Mucosa of stomach (tissue), 1 donor: Measurements from ENCODE around the gene TMEM120B.

ENCODE experiments used
- H3K27me3 ChIP-seq: one replicate; pipeline ENCODE4 v1.7.0; 2013; ENCODE audit warnings: mild to moderate bottlenecking, low read length; ENCODE audit not compliant: control insufficient read depth, insufficient read depth
- H3K36me3 ChIP-seq: one replicate; pipeline ENCODE4 v1.7.0; 2013; ENCODE audit warnings: low read length; ENCODE audit not compliant: control insufficient read depth, insufficient read depth
- H3K4me1 ChIP-seq: one replicate; pipeline ENCODE4 v1.7.0; 2013; ENCODE audit warnings: mild to moderate bottlenecking, low read length; ENCODE audit not compliant: control insufficient read depth, insufficient read depth
- H3K4me3 ChIP-seq: one replicate; pipeline ENCODE4 v1.7.0; 2013; ENCODE audit warnings: low read length
- H3K9ac ChIP-seq: one replicate; pipeline ENCODE4 v1.7.0; 2013; ENCODE audit warnings: mild to moderate bottlenecking, low read length, moderate library complexity
- H3K9me3 ChIP-seq: one replicate; pipeline ENCODE4 v1.7.0; 2013; ENCODE audit warnings: mild to moderate bottlenecking, low read length, moderate library complexity; ENCODE audit not compliant: control insufficient read depth
- donor health status: Pancreatic carcinoma.

Gene TMEM120B

DNA sequence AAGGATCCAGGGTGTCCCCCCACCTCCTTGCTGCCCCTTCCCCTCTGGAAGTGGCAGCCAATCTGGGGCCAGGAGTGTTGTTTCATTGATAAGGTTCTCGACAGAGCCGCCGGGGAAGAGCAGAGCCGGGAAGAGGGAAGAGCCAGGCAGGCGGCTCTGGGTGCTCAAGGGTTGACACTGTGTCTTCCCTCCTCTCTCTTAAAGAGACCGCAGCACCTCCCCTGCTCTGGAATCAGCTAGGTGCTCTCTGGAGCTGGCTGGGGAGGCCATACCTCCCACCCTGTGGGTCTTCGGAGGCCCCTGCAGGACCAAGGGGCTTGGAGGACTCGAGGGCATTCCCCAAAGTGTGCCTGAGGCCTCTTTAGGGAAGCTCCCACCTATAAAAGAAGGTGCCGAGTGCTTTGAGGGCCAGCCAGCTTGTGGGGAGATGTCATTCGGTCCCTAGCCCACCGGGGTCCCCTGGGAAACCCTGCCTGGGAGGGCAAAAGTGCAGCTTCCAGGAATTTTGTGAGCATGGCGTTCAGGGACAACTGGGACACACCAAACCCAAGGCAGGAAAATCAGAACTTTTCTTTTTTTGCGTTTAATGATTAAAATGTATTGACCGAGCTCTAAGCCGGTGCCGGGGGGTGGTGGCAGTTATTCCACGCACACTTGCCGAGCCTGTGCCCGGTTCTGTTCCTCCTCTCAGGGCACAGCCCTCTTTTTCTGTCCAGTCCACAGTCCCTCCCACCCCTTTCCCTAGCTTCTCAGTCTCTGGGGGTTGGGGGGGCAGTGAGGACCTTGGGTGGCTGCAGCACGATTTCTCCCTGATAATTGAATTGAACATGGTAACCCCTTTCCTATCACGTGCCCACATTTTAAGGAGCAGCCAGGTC lies 94.2 kb downstream of the TMEM120B start:
- Histone ChIP-seq H3K36me3 (peaks cover 8% of the 10 kb centered on the region), H3K9ac (peak overlapping the region; percentile 19), H3K9me3 (no peaks in the 10 kb centered on the region)

DNA sequence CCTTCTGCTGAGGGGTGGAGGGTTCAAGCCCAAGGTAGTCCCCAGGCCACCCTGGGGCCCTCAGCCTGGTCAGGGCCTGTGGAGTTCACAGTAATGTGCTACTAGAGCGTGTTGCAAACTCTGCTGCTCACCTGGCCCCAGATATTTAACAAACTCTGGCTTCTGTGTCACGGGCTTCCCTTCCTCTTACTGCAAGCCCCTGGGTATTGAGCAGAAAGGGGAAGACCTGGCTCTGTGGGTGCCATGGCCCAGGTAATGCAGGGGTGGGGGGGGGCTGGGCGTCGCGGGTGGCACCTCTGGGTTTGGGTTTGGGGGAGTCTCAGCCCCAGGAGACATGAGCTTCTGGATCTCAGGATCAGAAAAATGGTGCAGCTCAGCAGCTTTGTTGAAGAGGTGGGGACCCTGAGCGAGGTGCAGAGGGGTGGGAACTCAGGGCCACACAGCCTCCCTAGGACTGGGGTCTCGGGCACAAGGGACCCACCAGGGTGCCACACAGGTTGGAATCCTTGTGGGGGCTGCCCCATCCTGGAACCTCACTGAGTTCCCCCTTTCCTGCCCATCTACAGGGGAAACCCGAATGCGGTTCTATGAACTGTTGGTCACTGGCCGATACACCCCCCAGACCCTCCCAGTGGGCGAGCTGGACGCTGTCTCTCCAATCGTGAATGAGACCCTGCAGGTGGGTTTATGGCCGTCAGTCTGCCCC lies 95.2 kb downstream of the TMEM120B start:
- Histone ChIP-seq H3K9me3 (no peaks in the 10 kb centered on the region), H3K27me3 (no peaks in the 10 kb centered on the region), H3K9ac (no peak overlapping the region), H3K4me3 (no peak overlapping the region), H3K4me1 (peaks cover 36% of the 10 kb centered on the region), H3K36me3 (peaks cover 8% of the 10 kb centered on the region)

More for the DNA sequence above, 94.2 kb downstream of the TMEM120B start:
- H3K27me3 ChIP-seq = no peaks in the 10 kb centered on the region
- peaks cover 33% of the 10 kb centered on the region for H3K4me1 ChIP-seq
- H3K4me3 ChIP-seq = peak overlapping the region; percentile 31

GRCh38 chr12:121808623-121809022 lies 96.1 kb downstream of the TMEM120B start:
- Histone ChIP-seq H3K9ac (no peak overlapping the region), H3K27me3 (no peaks in the 10 kb centered on the region), H3K9me3 (no peaks in the 10 kb centered on the region), H3K4me3 (no peak overlapping the region), H3K36me3 (peaks cover 8% of the 10 kb centered on the region), H3K4me1 (peaks cover 45% of the 10 kb centered on the region)

DNA sequence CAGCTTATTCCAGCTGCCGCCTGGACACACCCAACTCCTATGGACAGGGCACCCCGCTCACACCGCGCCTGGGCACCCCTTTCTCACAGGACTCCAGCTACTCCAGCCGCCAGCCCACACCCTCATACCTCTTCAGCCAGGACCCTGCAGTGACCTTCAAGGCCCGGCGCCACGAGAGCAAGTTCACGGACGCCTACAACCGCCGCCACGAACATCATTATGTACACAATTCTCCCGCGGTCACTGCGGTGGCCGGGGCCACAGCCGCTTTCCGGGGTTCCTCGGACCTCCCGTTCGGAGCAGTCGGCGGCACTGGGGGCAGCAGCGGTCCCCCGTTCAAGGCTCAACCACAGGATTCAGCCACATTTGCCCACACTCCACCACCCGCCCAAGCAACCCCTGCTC lies 97.2 kb downstream of the TMEM120B start:
- peaks cover 47% of the 10 kb centered on the region for H3K4me1 ChIP-seq
- no peaks in the 10 kb centered on the region for H3K9me3 ChIP-seq

GRCh38 chr12:121810234-121810817 lies 97.8 kb downstream of the TMEM120B start:
- H3K4me1 ChIP-seq = peaks cover 47% of the 10 kb centered on the region
- no peaks in the 10 kb centered on the region for H3K9me3 ChIP-seq
- peaks cover 8% of the 10 kb centered on the region for H3K36me3 ChIP-seq
- H3K27me3 ChIP-seq = no peaks in the 10 kb centered on the region
- no peak overlapping the region for H3K4me3 ChIP-seq
- H3K9ac ChIP-seq = no peak overlapping the region

More for the DNA sequence above, 97.2 kb downstream of the TMEM120B start:
- Histone ChIP-seq H3K27me3 (no peaks in the 10 kb centered on the region), H3K36me3 (peaks cover 8% of the 10 kb centered on the region), H3K4me3 (no peak overlapping the region), H3K9ac (no peak overlapping the region)

DNA sequence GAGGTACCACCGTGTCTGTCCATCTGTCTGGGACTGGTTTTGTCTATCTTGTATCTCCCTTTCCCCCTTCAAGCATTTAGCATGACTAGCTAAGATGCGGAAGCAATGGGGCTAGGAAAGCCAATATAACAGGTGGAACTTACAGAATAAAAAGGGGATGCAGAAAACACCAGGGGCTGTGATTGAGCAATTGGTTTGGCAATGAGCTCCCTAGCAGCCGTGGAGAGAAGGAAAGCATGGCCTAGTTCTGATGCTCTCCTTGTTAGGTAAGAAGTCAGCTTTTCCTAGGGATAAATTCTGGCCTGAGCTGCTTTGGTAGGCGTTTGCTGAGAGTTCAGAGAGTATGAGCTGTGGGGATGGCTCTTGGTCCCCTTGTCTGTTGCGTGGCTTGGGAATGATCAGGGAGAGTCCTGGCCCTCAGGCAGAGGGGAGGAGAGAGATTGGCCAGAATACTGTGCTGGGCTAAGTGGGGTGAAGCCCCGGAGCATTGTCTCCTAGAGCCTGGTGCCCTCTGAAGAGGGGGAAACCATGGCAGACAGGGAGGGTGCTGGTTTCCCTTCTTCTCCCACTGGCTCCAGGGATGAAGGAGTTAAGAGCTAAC lies 98.4 kb downstream of the TMEM120B start:
- H3K9ac ChIP-seq = peak overlapping the region; percentile 75
- H3K36me3 ChIP-seq = peaks cover 4% of the 10 kb centered on the region
- H3K27me3 ChIP-seq = no peaks in the 10 kb centered on the region
- H3K4me1 ChIP-seq = peaks cover 45% of the 10 kb centered on the region
- no peaks in the 10 kb centered on the region for H3K9me3 ChIP-seq
- peak overlapping the region; percentile 80 for H3K4me3 ChIP-seq

DNA sequence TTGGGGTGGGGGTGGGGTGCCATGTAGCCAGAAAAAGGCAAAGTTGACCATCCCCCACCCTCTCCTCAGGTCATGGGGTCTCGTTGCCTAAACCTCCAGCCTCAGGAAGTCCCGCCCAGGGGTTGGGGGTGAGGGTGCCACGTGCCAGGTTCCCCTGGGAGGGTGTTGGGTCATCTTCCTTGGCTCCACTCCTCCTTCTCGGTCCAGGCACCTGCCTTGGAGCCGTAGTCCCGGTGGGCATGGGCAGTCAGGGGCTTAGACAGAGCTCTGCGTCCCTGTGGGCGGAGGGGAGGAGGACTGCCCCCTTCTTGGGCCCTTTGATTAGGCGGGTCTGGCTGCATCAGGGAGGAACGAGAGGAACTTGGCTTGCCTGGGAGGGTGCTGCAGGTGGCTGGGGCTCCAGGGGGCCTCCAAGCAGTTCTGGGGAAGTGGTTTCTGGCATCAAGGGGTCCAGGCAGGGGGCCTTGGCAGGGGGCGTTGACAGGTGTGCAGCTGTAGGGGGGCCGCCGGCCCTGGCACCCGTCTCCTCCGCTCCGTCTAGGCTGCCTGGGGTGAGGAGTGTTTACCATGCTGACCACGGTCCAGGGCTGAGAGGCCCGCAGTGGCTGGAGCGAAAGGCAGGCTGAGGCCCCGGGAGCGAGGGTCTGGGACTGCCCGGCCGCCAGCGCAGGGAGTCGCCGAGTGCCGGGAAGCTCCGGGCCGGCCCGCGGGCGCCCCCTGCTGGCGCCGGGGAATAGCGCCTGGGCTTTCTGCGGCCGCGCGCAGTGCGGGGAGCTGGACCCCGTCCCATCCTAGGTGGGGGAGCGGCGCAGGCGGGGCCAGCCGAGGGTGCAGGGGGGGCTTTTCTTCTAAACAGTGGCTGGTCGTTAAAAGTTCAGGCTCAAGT lies 99.1 kb downstream of the TMEM120B start:
- Histone ChIP-seq H3K36me3 (peaks cover 4% of the 10 kb centered on the region), H3K4me1 (peaks cover 37% of the 10 kb centered on the region), H3K9ac (peak overlapping the region; percentile 75)

DNA sequence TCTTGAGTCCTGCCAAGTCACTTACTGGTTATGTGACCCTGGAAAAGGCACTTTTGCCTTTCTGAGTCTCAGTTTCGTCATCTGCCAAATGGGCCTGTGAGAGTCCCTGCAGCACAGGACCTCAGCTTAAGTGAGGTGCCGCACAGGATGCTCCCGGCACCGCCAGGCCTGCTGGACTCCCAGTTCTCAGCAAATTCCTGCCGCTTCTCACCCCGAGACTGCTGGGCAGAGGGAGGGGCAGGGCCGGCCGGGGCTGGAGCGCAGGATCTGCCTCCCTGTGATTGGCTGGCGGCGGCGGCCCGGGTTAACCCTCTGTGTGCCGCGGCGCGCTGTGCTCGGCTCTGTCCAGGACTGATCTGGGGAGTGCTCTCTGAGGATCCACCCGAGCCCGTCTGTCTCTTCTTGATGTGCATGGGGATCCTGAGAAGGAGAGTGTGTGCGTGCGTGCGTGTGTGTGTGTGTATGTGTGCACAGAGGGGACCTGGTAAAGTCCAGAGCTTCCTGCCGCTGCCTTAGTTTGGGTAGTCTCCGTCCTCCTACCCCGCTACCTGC lies 99.8 kb downstream of the TMEM120B start:
- Histone ChIP-seq H3K4me1 (peaks cover 30% of the 10 kb centered on the region), H3K9me3 (no peaks in the 10 kb centered on the region), H3K9ac (peak overlapping the region; percentile 75), H3K4me3 (peak overlapping the region; percentile 80), H3K27me3 (no peaks in the 10 kb centered on the region), H3K36me3 (peaks cover 8% of the 10 kb centered on the region)

More for the DNA sequence above, 99.1 kb downstream of the TMEM120B start:
- H3K4me3 ChIP-seq = peak overlapping the region; percentile 80
- no peaks in the 10 kb centered on the region for H3K9me3 ChIP-seq
- no peaks in the 10 kb centered on the region for H3K27me3 ChIP-seq

DNA sequence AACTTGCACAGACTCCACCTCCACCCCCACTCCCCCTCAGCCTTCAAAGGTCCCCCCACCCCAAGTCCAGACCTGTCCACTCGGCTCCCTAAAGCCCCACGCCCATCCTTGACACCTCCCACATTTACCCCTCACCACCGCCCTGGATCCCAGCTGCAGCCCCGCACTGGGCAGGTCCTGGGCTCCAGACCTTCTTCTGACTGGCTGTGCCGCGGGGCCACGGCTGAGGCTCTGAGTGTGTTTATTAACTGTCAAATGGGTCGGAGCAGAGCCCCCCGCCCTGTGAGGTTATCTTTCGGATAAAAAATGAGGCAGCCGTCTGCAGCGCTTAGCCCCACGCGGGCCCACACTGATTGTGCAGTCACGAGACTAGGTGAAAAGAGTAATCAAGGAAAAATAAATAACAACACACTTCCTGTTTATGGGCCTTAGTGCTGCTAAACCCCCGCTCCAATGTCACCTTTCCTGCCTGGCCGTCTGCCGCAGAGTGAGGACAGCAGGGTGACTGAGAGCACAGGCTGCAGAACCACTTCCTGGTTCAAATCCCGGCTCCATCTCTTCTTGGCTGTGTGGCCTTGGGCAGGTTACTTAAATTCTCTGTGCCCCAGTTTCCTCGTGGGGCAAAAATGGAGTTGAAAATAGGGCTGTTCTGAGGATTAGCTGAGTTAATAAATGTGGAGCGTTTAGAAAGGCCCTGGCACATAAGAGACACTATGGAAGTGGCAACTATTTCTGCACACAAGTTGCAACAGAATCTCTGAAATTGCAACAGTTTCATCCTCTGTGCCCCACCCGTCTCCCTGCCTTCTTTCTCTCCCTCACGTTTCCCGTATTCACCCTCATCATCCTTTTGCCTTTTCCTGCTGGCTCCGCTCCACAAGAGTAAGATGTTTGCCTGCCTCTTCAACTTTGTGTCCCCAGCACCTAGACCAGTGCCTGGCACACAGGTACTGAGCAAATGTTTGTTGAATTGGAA lies 100.7 kb downstream of the TMEM120B start:
- no peaks in the 10 kb centered on the region for H3K27me3 ChIP-seq
- H3K4me3 ChIP-seq = peak overlapping the region; percentile 80
- peak overlapping the region; percentile 75 for H3K9ac ChIP-seq
- peaks cover 15% of the 10 kb centered on the region for H3K36me3 ChIP-seq
- H3K4me1 ChIP-seq = peaks cover 30% of the 10 kb centered on the region
- H3K9me3 ChIP-seq = no peaks in the 10 kb centered on the region

- Histone ChIP-seq H3K9me3 (no peaks in the 10 kb centered on the region), H3K27me3 (no peaks in the 10 kb centered on the region), H3K4me3 (no peak overlapping the region), H3K9ac (no peak overlapping the region), H3K36me3 (peaks cover 15% of the 10 kb centered on the region), H3K4me1 (peaks cover 30% of the 10 kb centered on the region)
Observed at GRCh38 chr12:121813951-121814350, 101.4 kb downstream of the TMEM120B start.
